HG03520 (cell line): ENCODE measurements around the gene ATP8B4.

Experiments
- ATAC-seq: cut with Tn5 transposase; IDR thresholded peaks from one replicate; pipeline ENCODE4 v1.9.1; 2021; ENCODE audit warnings: mild to moderate bottlenecking, moderate library complexity; ENCODE audit not compliant: unreplicated experiment

ATP8B4 gene

GRCh38 chr15:50065279-50065678 lies 53.8 kb downstream of the ATP8B4 start:
- no peak for ATAC-seq

GRCh38 chr15:50064673-50065072 lies 54.4 kb downstream of the ATP8B4 start:
- ATAC-seq, result no peak

GRCh38 chr15:50063226-50063625 lies 55.8 kb downstream of the ATP8B4 start:
- ATAC-seq, result no peak

- ATAC-seq, result no peak
Measured at GRCh38 chr15:50061503-50061902, 57.5 kb downstream of the ATP8B4 start.

- ATAC-seq, result no peak
Measured at GRCh38 chr15:50059883-50060282, 59.1 kb downstream of the ATP8B4 start.

GRCh38 chr15:50059203-50059772 lies 59.7 kb downstream of the ATP8B4 start:
- ATAC-seq, result no peak

- ATAC-seq, result no peak
Measured at GRCh38 chr15:50057905-50058639, 61.0 kb downstream of the ATP8B4 start.

- no peak for ATAC-seq
Measured at GRCh38 chr15:50057196-50057595, 61.8 kb downstream of the ATP8B4 start.

GRCh38 chr15:50055750-50056157 lies 63.3 kb downstream of the ATP8B4 start:
- no peak for ATAC-seq

- no peak for ATAC-seq
Measured at GRCh38 chr15:50055332-50055731, 63.7 kb downstream of the ATP8B4 start.

- no peak for ATAC-seq
Measured at GRCh38 chr15:50053055-50053856, 65.8 kb downstream of the ATP8B4 start.

GRCh38 chr15:50051811-50052419 lies 67.1 kb downstream of the ATP8B4 start:
- no peak for ATAC-seq

- no peak for ATAC-seq
Measured at GRCh38 chr15:50050986-50051743, 67.9 kb downstream of the ATP8B4 start.

GRCh38 chr15:50049871-50050270 lies 69.2 kb downstream of the ATP8B4 start:
- no peak for ATAC-seq

GRCh38 chr15:50046867-50047266 lies 72.2 kb downstream of the ATP8B4 start:
- no peak for ATAC-seq

- no peak for ATAC-seq
Measured at GRCh38 chr15:50046159-50046558, 72.9 kb downstream of the ATP8B4 start.

- no peak for ATAC-seq
Measured at GRCh38 chr15:50044904-50045303, 74.1 kb downstream of the ATP8B4 start.

- no peak for ATAC-seq
Measured at GRCh38 chr15:50044406-50044805, 74.6 kb downstream of the ATP8B4 start.

GRCh38 chr15:50042775-50043174 lies 76.3 kb downstream of the ATP8B4 start:
- ATAC-seq, result no peak

GRCh38 chr15:50030456-50030855 lies 88.6 kb downstream of the ATP8B4 start:
- no peak for ATAC-seq

GRCh38 chr15:50028326-50028725 lies 90.7 kb downstream of the ATP8B4 start:
- ATAC-seq, result no peak
